Keratinocyte (primary cell): ENCODE measurements around the gene CDH8.

Experiments used
- EZH2 ChIP-seq: IDR thresholded peaks from one replicate; pipeline ENCODE4 v1.6.1; 2012; ENCODE audit warnings: inconsistent platforms, mild to moderate bottlenecking, low read length, moderate library complexity
- TF ChIP-seq, protein P1 (sequence below), 3 experiments: IDR thresholded peaks in 1 of 3; conservative IDR thresholded peaks in 1 of 3; optimal IDR thresholded peaks in 1 of 3; 2 replicates in 2 of 3; 3 replicates in 1 of 3; pipeline versions ENCODE3 to v1.5.1; 2011; ENCODE audit warnings: low read length in 3 of 3, mild to moderate bottlenecking in 3 of 3, moderate library complexity in 2 of 3, control low read depth in 1 of 3, inconsistent platforms in 1 of 3; ENCODE audit not compliant: insufficient read depth in 2 of 3; ENCODE audit errors: extremely low read depth in 1 of 3

DNA sequence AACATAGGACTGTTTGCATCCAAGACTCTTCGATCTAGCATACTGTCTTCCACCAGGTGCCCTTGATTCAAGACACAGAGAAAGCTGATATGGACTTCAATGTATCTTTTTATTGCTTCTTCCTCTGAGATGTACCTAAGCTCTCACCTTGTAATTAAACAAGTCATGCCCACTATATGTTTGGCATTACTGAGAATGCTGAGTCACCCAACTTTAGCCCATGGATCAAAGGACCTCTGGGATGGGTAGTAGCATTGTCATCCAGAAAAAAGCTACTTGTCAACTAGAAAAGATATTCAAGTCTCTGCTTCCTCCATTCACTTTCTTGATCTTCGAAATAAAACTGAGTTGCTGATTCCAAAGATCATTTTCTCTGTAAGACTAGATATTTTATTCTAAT lies 37.8 kb downstream of the CDH8 start:
- TF ChIP-seq, protein P1, sequence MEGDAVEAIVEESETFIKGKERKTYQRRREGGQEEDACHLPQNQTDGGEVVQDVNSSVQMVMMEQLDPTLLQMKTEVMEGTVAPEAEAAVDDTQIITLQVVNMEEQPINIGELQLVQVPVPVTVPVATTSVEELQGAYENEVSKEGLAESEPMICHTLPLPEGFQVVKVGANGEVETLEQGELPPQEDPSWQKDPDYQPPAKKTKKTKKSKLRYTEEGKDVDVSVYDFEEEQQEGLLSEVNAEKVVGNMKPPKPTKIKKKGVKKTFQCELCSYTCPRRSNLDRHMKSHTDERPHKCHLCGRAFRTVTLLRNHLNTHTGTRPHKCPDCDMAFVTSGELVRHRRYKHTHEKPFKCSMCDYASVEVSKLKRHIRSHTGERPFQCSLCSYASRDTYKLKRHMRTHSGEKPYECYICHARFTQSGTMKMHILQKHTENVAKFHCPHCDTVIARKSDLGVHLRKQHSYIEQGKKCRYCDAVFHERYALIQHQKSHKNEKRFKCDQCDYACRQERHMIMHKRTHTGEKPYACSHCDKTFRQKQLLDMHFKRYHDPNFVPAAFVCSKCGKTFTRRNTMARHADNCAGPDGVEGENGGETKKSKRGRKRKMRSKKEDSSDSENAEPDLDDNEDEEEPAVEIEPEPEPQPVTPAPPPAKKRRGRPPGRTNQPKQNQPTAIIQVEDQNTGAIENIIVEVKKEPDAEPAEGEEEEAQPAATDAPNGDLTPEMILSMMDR (optimal IDR thresholded peaks at IDR 0.05 in 1 of 3, IDR thresholded peaks at IDR 0.05 in 1 of 3, conservative IDR thresholded peaks at IDR 0.05 in 1 of 3; ENCODE audit: extremely low read depth in 1 of 3, insufficient read depth in 2 of 3, low read length in 3 of 3) = no peak
- no peak for TF ChIP-seq EZH2
